ENCODE results near the gene NPIPB2.

Gene NPIPB2

GRCh38 chr16:11979013-11979672, 37.3 kb upstream of the NPIPB2 start:
- peaks cover 20% of the 10 kb centered on the region; the same call in 1 of the 2 replicates for H3K4me1 ChIP-seq (ENCODE audit: low read length)
- no peak for DNase-seq
- no peaks in the 10 kb centered on the region for H4K20me1 ChIP-seq (ENCODE audit: insufficient read depth, low read length)
- no peak overlapping the region for H3K27ac ChIP-seq (ENCODE audit: low read length)
- H3K9me2 ChIP-seq (replicated peaks; ENCODE audit: insufficient read depth, low read length), result no peaks in the 10 kb centered on the region
- no peak overlapping the region for H2AFZ ChIP-seq (ENCODE audit: low read length)
- no peaks in the 10 kb centered on the region for H3K9me3 ChIP-seq (replicated peaks; ENCODE audit: insufficient read depth, low read length)
- H3F3A ChIP-seq (ENCODE audit: insufficient read depth, low read length), result peaks cover 17% of the 10 kb centered on the region
- no peak overlapping the region for H3K4me2 ChIP-seq (ENCODE audit: low read depth, low read length)
- H3K27me3 ChIP-seq (replicated peaks; ENCODE audit: insufficient read depth, low read length), result no peaks in the 10 kb centered on the region
- H3K9ac ChIP-seq (ENCODE audit: low read length), result no peak overlapping the region
- TF ChIP-seq EZH2phosphoT487 (IDR thresholded peaks at IDR 0.05; ENCODE audit: low read length) (no peak), EZH2 (optimal IDR thresholded peaks at IDR 0.05; ENCODE audit: low read depth, low read length) (no peak), CTCF (IDR thresholded peaks at IDR 0.05; ENCODE audit: low read length) (no peak)
- H3K36me3 ChIP-seq (replicated peaks; ENCODE audit: insufficient read depth, low read length), result no peaks in the 10 kb centered on the region
- peaks cover 92% of the 10 kb centered on the region for H3K79me2 ChIP-seq (ENCODE audit: low read length)
- no peak overlapping the region for H3K4me3 ChIP-seq (ENCODE audit: low read length)

- Histone ChIP-seq H3K27ac (ENCODE audit: low read length) (no peak overlapping the region), H3K9me2 (replicated peaks; ENCODE audit: insufficient read depth, low read length) (no peaks in the 10 kb centered on the region), H2AFZ (ENCODE audit: low read length) (no peak overlapping the region), H3K9ac (ENCODE audit: low read length) (peak overlapping the region; percentile 96; the same call in 1 of the 2 replicates), H3K4me2 (ENCODE audit: low read depth, low read length) (peak overlapping the region; percentile 98), H3F3A (ENCODE audit: insufficient read depth, low read length) (peaks cover 28% of the 10 kb centered on the region), H3K79me2 (ENCODE audit: low read length) (peaks cover 92% of the 10 kb centered on the region), H3K36me3 (replicated peaks; ENCODE audit: insufficient read depth, low read length) (no peaks in the 10 kb centered on the region), H3K9me3 (replicated peaks; ENCODE audit: insufficient read depth, low read length) (no peaks in the 10 kb centered on the region), H3K4me3 (ENCODE audit: low read length) (peak overlapping the region; percentile 97), H3K4me1 (ENCODE audit: low read length) (peaks cover 20% of the 10 kb centered on the region; the same call in 1 of the 2 replicates), H3K27me3 (replicated peaks; ENCODE audit: insufficient read depth, low read length) (no peaks in the 10 kb centered on the region), H4K20me1 (ENCODE audit: insufficient read depth, low read length) (no peaks in the 10 kb centered on the region)
- TF ChIP-seq EZH2 (optimal IDR thresholded peaks at IDR 0.05; ENCODE audit: low read depth, low read length), result no peak
- no peak for TF ChIP-seq EZH2phosphoT487 (IDR thresholded peaks at IDR 0.05; ENCODE audit: low read length)
- no peak for TF ChIP-seq CTCF (IDR thresholded peaks at IDR 0.05; ENCODE audit: low read length)
- peak; percentile 20 for DNase-seq
Measured at GRCh38 chr16:11978080-11978479, 36.2 kb upstream of the NPIPB2 start.

- Histone ChIP-seq H3F3A (ENCODE audit: insufficient read depth, low read length) (peaks cover 29% of the 10 kb centered on the region), H3K4me2 (ENCODE audit: low read depth, low read length) (peak overlapping the region; percentile 98), H2AFZ (ENCODE audit: low read length) (no peak overlapping the region; the same call in 1 of the 2 replicates), H4K20me1 (ENCODE audit: insufficient read depth, low read length) (no peaks in the 10 kb centered on the region), H3K27me3 (replicated peaks; ENCODE audit: insufficient read depth, low read length) (no peaks in the 10 kb centered on the region), H3K79me2 (ENCODE audit: low read length) (peaks cover 92% of the 10 kb centered on the region), H3K36me3 (replicated peaks; ENCODE audit: insufficient read depth, low read length) (no peaks in the 10 kb centered on the region), H3K9me2 (replicated peaks; ENCODE audit: insufficient read depth, low read length) (no peaks in the 10 kb centered on the region), H3K4me3 (ENCODE audit: low read length) (peak overlapping the region; percentile 97), H3K4me1 (ENCODE audit: low read length) (peaks cover 20% of the 10 kb centered on the region; the same call in 1 of the 2 replicates), H3K9ac (ENCODE audit: low read length) (peak overlapping the region; percentile 96), H3K9me3 (replicated peaks; ENCODE audit: insufficient read depth, low read length) (no peaks in the 10 kb centered on the region), H3K27ac (ENCODE audit: low read length) (peak overlapping the region; percentile 35; the same call in 1 of the 2 replicates)
- no peak for DNase-seq
- no peak for TF ChIP-seq EZH2 (optimal IDR thresholded peaks at IDR 0.05; ENCODE audit: low read depth, low read length)
- TF ChIP-seq CTCF (IDR thresholded peaks at IDR 0.05; ENCODE audit: low read length), result no peak
- no peak for TF ChIP-seq EZH2phosphoT487 (IDR thresholded peaks at IDR 0.05; ENCODE audit: low read length)
Measured at GRCh38 chr16:11977376-11978041, 35.7 kb upstream of the NPIPB2 start.
